ENCODE measurements around the gene PMEPA1.
A peak's percentile ranks its signal among the peaks of the same experiment; 100 is the strongest.

PMEPA1 gene

DNA sequence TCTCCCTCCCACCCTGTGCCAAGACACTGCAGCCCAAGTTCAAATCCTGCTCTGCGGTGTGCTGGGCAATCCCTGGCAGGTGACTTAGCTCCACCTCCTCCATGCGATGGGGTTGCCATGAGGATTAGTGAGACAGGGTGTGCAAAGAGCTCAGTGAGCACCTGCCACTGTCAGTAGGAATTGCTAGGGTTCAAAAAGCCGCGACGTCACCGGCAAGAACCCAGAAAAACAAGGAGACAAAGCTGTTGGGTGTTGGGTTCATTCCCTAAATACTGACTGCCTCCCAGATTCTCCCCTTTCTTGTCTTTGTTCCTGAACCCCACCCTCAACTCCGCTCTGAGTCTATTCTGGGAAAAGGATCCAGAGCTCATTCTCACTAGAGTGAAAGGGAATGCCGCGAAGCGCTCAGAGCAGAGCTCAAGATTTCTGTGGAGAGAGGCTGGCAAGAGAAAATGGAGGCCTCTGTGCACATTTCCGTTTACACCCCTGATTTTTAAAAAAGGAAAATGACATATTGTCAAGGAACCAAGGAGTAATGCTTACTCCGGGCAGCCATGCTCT lies 13.3 kb downstream of the PMEPA1 start (continued):
- TF ChIP-seq, protein P1, sequence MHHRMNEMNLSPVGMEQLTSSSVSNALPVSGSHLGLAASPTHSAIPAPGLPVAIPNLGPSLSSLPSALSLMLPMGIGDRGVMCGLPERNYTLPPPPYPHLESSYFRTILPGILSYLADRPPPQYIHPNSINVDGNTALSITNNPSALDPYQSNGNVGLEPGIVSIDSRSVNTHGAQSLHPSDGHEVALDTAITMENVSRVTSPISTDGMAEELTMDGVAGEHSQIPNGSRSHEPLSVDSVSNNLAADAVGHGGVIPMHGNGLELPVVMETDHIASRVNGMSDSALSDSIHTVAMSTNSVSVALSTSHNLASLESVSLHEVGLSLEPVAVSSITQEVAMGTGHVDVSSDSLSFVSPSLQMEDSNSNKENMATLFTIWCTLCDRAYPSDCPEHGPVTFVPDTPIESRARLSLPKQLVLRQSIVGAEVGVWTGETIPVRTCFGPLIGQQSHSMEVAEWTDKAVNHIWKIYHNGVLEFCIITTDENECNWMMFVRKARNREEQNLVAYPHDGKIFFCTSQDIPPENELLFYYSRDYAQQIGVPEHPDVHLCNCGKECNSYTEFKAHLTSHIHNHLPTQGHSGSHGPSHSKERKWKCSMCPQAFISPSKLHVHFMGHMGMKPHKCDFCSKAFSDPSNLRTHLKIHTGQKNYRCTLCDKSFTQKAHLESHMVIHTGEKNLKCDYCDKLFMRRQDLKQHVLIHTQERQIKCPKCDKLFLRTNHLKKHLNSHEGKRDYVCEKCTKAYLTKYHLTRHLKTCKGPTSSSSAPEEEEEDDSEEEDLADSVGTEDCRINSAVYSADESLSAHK (tag by site-specific recombination; IDR thresholded peaks at IDR 0.05) = no peak
- TF ChIP-seq ZBTB7A (tag by site-specific recombination; IDR thresholded peaks at IDR 0.05; ENCODE audit: low read depth) = no peak

GRCh38 chr20:57695940-57696339 lies 13.9 kb downstream of the PMEPA1 start:
- Histone ChIP-seq H3K4me1 (ENCODE audit: control insufficient read depth, insufficient read depth, low read length) (peaks cover 10% of the 10 kb centered on the region; the same call in 1 of the 2 replicates), H3K27ac (ENCODE audit: extremely low read depth, low read depth, low read length) (no peak overlapping the region)
- CTCF ChIA-PET = interaction anchor here (1.1 to 1.8 kb wide), 3 partner anchors 9 to 392 kb away, joined by 3 to 5 read pairs (median 4); no protein-coding TSS in a partner anchor

DNA sequence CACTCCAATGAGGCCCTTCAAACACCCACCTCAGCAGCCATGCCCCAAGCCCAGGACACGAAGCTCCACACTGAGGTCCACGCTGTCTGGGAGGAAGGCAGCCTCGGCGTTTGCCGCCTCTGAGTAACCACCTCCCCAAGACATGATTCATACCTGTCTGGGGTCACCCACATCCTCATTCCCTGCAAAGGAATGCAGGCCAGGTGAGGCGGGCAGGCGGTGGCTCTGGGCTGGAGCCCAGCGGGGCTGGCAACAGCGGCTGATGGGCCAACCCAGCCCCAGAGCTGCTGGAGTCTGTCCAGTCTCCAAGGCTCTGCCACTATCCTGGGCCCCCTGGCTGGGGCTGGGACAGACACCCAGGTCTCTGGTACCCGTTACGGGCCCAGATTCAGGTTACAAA lies 14.8 kb downstream of the PMEPA1 start:
- no peak for TF ChIP-seq ZNF704 (tag by site-specific recombination; IDR thresholded peaks at IDR 0.05)
- no peak for TF ChIP-seq ZNF433 (tag by site-specific recombination; IDR thresholded peaks at IDR 0.05; ENCODE audit: low read depth)
- TF ChIP-seq KLF16 (tag by site-specific recombination; IDR thresholded peaks at IDR 0.05) = no peak
- no peak for TF ChIP-seq PRDM2 (tag by site-specific recombination; IDR thresholded peaks at IDR 0.05; ENCODE audit: borderline replicate concordance)
- H3K4me3 ChIP-seq (ENCODE audit: low read depth, low read length) = no peak overlapping the region
- H3K27ac ChIP-seq (ENCODE audit: extremely low read depth, low read depth, low read length) = no peak overlapping the region
- no peaks in the 10 kb centered on the region for H3K36me3 ChIP-seq (ENCODE audit: control insufficient read depth in 2 of 2, insufficient read depth in 1 of 2, low read length in 2 of 2)
- CTCF ChIA-PET = no interaction called here
- no peaks in the 10 kb centered on the region for H3K9me3 ChIP-seq (ENCODE audit: control insufficient read depth, insufficient read depth, low read depth, low read length)
- POLR2A ChIA-PET = no interaction called here
- H3K4me1 ChIP-seq (ENCODE audit: control insufficient read depth, insufficient read depth, low read length) = peaks cover 10% of the 10 kb centered on the region; the same call in 1 of the 2 replicates

More at GRCh38 chr20:57695940-57696339, 13.9 kb downstream of the PMEPA1 start:
- no peaks in the 10 kb centered on the region for H3K36me3 ChIP-seq (ENCODE audit: control insufficient read depth in 2 of 2, insufficient read depth in 1 of 2, low read length in 2 of 2)
- H3K4me3 ChIP-seq (ENCODE audit: low read depth, low read length) = no peak overlapping the region
- POLR2A ChIA-PET = no interaction called here
- no peaks in the 10 kb centered on the region for H3K9me3 ChIP-seq (ENCODE audit: control insufficient read depth, insufficient read depth, low read depth, low read length)
- no peak for TF ChIP-seq ZNF837 (tag by site-specific recombination; IDR thresholded peaks at IDR 0.05)
- TF ChIP-seq SCRT2 (tag by site-specific recombination; IDR thresholded peaks at IDR 0.05) = 0 out of 2 replicates have a peak, but pooled peaks have one; percentile 20

DNA sequence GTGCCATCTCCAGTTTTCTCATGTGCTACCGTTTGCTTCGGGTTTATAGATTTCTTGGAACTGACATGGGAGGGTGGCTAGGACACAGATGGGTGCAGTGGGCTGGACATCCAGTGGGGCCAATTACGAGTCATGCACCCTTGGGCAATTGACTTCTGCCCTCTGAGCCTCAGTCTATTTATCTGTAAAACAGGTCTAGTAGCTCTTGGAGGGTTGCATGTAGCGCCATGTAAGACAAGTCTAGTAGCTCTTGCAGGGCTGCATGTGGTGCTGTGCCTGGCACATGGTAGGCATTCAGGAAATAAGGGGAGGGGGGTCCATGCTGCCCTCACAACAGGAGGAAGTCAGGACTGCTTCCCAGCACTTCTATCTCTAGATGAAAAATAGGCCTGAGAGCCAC lies 15.3 kb downstream of the PMEPA1 start:
- H3K27ac ChIP-seq (ENCODE audit: extremely low read depth, low read depth, low read length) = no peak overlapping the region
- TF ChIP-seq ZNF426 (tag by site-specific recombination; IDR thresholded peaks at IDR 0.05) (no peak), ZNF654 (tag by site-specific recombination; IDR thresholded peaks at IDR 0.05; ENCODE audit: low read depth) (no peak), ZNF362 (tag by site-specific recombination; IDR thresholded peaks at IDR 0.05) (no peak), ZNF26 (tag by site-specific recombination; IDR thresholded peaks at IDR 0.05) (no peak), WT1 (tag by site-specific recombination; IDR thresholded peaks at IDR 0.05) (no peak)
- TF ChIP-seq, protein P1 (tag by site-specific recombination; IDR thresholded peaks at IDR 0.05) = no peak

More for the DNA sequence above, 15.3 kb downstream of the PMEPA1 start:
- Histone ChIP-seq H3K9me3 (ENCODE audit: control insufficient read depth, insufficient read depth, low read depth, low read length) (no peaks in the 10 kb centered on the region), H3K36me3 (ENCODE audit: control insufficient read depth in 2 of 2, insufficient read depth in 1 of 2, low read length in 2 of 2) (no peaks in the 10 kb centered on the region), H3K4me1 (ENCODE audit: control insufficient read depth, insufficient read depth, low read length) (peaks cover 10% of the 10 kb centered on the region; the same call in 1 of the 2 replicates), H3K4me3 (ENCODE audit: low read depth, low read length) (no peak overlapping the region)
- CTCF ChIA-PET = no interaction called here
- POLR2A ChIA-PET = interaction anchor here (2.3 kb wide), 1 partner anchor 16 kb away, joined by 7 read pairs; the partner anchor contains the start of gene PMEPA1
